Caco-2 (cell line): ENCODE measurements around the gene ZNF3. TPM values are rescaled to one million over a fixed set of nuclear protein-coding genes. Genes with fewer than 3 reads are reported as not detected.

Experiments
- BruUV-seq: library from RNA; stranded (reverse); fragments of 400-500 nt; replicated peaks from 2 replicates; lab custom pipeline; 2021; lab: Mats Ljungman, UMichigan
- CTCF ChIA-PET: fragments of 300-600 bp; sonication (Branson Sonifier 250); formaldehyde crosslinking; loops from one replicate; lab custom pipeline; 2022; ENCODE audit warnings: antibody characterized with exemption; lab: Charles Lee
- POLR2A ChIA-PET: fragments of 300-600 bp; sonication (Branson Sonifier 250); formaldehyde crosslinking; loops from one replicate; lab custom pipeline; 2022; ENCODE audit warnings: antibody characterized with exemption; lab: Charles Lee
- DNase-seq, 2 experiments: peaks; one replicate each; pipeline versions ENCODE4 v3.0.0 to v3.0.0-alpha.2; 2020 to 2022
- H3K27me3 ChIP-seq: replicated peaks from 2 replicates; pipeline ENCODE4 v1.6.0; 2011; ENCODE audit warnings: low read length; ENCODE audit not compliant: control insufficient read depth, insufficient read depth
- H3K36me3 ChIP-seq: 2 replicates; pipeline ENCODE4 v1.5.1; 2011; ENCODE audit warnings: low read length; ENCODE audit not compliant: control insufficient read depth, insufficient read depth
- H3K4me1 ChIP-seq: fragments of 250-450 bp; sonication (Bioruptor Pico); 2 replicates; pipeline ENCODE4 v1.5.1; 2020; ENCODE audit warnings: mild to moderate bottlenecking
- H3K4me3 ChIP-seq: 2 replicates; pipeline ENCODE4 v1.5.1; 2011; ENCODE audit warnings: low read depth, mild to moderate bottlenecking, control low read depth, low read length
- H3K9me3 ChIP-seq: fragments of 250-450 bp; sonication (Bioruptor Pico); 2 replicates; pipeline ENCODE4 v1.5.1; 2020; ENCODE audit warnings: mild to moderate bottlenecking, moderate library complexity
- H3K27ac Mint-ChIP-seq: one replicate; pipeline ENCODE4 v1.8.0; 2022; ENCODE audit warnings: mixed read lengths; ENCODE audit not compliant: unreplicated experiment
- H3K27me3 Mint-ChIP-seq: one replicate; pipeline ENCODE4 v1.8.0; 2022; ENCODE audit warnings: mixed read lengths; ENCODE audit not compliant: insufficient read depth, unreplicated experiment
- H3K36me3 Mint-ChIP-seq: one replicate; pipeline ENCODE4 v1.8.0; 2022; ENCODE audit warnings: mild to moderate bottlenecking, mixed read lengths; ENCODE audit not compliant: insufficient read depth, unreplicated experiment
- H3K4me1 Mint-ChIP-seq: one replicate; pipeline ENCODE4 v1.8.0; 2022; ENCODE audit warnings: low read depth, mixed read lengths; ENCODE audit not compliant: unreplicated experiment
- H3K4me3 Mint-ChIP-seq: one replicate; pipeline ENCODE4 v1.8.0; 2022; ENCODE audit warnings: mild to moderate bottlenecking, moderate library complexity, mixed read lengths; ENCODE audit not compliant: unreplicated experiment
- H3K9me3 Mint-ChIP-seq: one replicate; pipeline ENCODE4 v1.8.0; 2022; ENCODE audit warnings: mixed read lengths; ENCODE audit not compliant: unreplicated experiment
- CTCF ChIP-seq, 2 experiments: fragments of 200-600 bp in 1 of 2; IDR thresholded peaks; 1 replicate in 1 of 2; 2 replicates in 1 of 2; pipeline versions ENCODE4 v1.5.1 to v1.8.0; 2011 to 2022; ENCODE audit warnings: antibody characterized with exemption in 1 of 2, control low read depth in 1 of 2, inconsistent platforms in 1 of 2, low read depth in 1 of 2, low read length in 1 of 2, mild to moderate bottlenecking in 1 of 2, moderate library complexity in 1 of 2; ENCODE audit not compliant: insufficient read depth in 1 of 2, severe bottlenecking in 1 of 2, unreplicated experiment in 1 of 2
- intact Hi-C: fragments of 100-400 bp; cut with micrococcal nuclease; formaldehyde crosslinking; loops from one replicate; pipeline ENCODE4 v1.10.0; 2022; ENCODE audit not compliant: unreplicated experiment
- total RNA-seq: library from RNA; stranded (reverse); gene quantifications from 2 replicates; pipeline ENCODE4 v1.2.3, GENCODE V29; 2022

Gene ZNF3
- total RNA-seq, 1 experiment from 2014 or later = 37.8 TPM

DNA sequence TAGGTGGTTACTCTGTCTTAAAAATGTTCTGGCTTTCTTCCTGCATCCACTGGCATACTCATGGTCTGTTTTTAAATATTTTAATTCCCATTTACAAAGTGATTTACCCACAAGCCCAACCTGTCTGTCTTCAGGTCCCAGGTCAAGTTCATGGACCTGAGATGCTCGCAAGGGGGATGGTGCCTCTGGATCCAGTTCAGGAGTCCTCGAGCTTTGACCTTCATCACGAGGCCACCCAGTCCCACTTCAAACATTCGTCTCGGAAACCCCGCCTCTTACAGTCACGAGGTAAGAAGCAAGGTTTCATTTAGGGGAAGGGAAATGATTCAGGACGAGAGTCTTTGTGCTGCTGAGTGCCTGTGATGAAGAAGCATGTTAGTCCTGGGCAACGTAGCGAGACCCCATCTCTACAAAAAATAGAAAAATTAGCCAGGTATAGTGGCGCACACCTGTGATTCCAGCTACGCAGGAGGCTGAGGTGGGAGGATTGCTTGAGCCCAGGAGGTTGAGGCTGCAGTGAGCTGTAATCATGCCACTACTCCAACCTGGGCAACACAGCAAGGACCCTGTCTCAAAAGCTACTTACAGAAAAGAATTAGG, 57.4 kb downstream of the ZNF3 start:
- intact Hi-C loops = no loop called here
- no peak overlapping the region for H3K4me3 Mint-ChIP-seq
- H3K4me3 ChIP-seq = no peak overlapping the region
- no peak for TF ChIP-seq CTCF (IDR thresholded peaks at IDR 0.05; ENCODE audit: insufficient read depth in 1 of 2, low read depth in 1 of 2, low read length in 1 of 2, severe bottlenecking in 1 of 2, unreplicated experiment in 1 of 2)
- no peaks in the 10 kb centered on the region for H3K27me3 Mint-ChIP-seq
- H3K27ac Mint-ChIP-seq = no peak overlapping the region
- peaks cover 73% of the 10 kb centered on the region for H3K36me3 Mint-ChIP-seq
- CTCF ChIA-PET = no interaction called here
- no TSS peak for BruUV-seq
- peaks cover 2% of the 10 kb centered on the region for H3K36me3 ChIP-seq
- no peaks in the 10 kb centered on the region for H3K9me3 ChIP-seq
- peaks cover 13% of the 10 kb centered on the region for H3K4me1 Mint-ChIP-seq
- no peaks in the 10 kb centered on the region for H3K4me1 ChIP-seq
- POLR2A ChIA-PET = no interaction called here
- no peak for DNase-seq
- H3K27me3 ChIP-seq = no peaks in the 10 kb centered on the region
- no peaks in the 10 kb centered on the region for H3K9me3 Mint-ChIP-seq

- Histone ChIP-seq H3K36me3 (peaks cover 2% of the 10 kb centered on the region), H3K4me1 (no peaks in the 10 kb centered on the region), H3K27me3 (no peaks in the 10 kb centered on the region), H3K4me3 (no peak overlapping the region), H3K9me3 (no peaks in the 10 kb centered on the region)
- DNase-seq = no peak
- H3K27me3 Mint-ChIP-seq = no peaks in the 10 kb centered on the region
- peaks cover 13% of the 10 kb centered on the region for H3K4me1 Mint-ChIP-seq
- H3K27ac Mint-ChIP-seq = no peak overlapping the region
- ChIA-PET CTCF (interaction anchor here (0.7 kb wide), 1 partner anchor 1892 kb away, joined by 3 read pairs; no protein-coding TSS in a partner anchor), POLR2A (no interaction called here)
- no peaks in the 10 kb centered on the region for H3K9me3 Mint-ChIP-seq
- H3K4me3 Mint-ChIP-seq = no peak overlapping the region
- intact Hi-C loops = no loop called here
- BruUV-seq = no TSS peak
- TF ChIP-seq CTCF (IDR thresholded peaks at IDR 0.05; ENCODE audit: insufficient read depth in 1 of 2, low read depth in 1 of 2, low read length in 1 of 2, severe bottlenecking in 1 of 2, unreplicated experiment in 1 of 2) = no peak
- peaks cover 79% of the 10 kb centered on the region for H3K36me3 Mint-ChIP-seq
These were observed 58.0 kb downstream of the ZNF3 start for GRCh38 chr7:100023526-100023925.

DNA sequence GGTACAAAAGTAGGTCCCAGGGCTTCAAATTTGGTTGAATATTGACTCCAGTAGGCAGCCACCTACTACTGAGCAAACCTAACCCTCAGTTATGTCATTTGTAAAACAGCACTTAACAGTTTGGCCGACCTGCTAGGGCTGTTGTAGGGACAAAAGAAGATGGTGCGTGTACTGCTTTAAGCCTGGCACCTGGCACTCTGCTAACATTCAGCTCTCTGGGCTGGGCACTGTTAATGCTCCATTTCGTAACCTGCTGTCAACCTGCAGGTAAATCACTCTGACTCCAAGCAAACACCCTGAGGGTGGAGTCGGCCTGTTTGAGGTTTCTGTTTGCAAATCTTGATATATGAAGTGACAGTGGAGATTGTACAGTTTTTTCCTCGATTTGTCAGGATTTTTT, 58.9 kb downstream of the ZNF3 start:
- peak; percentile 64 to 71 for DNase-seq
- CTCF ChIA-PET = interaction anchor here (0.7 to 0.9 kb wide), 2 partner anchors 109 to 1891 kb away, joined by 3 read pairs; no protein-coding TSS in a partner anchor

More for the DNA sequence above, 58.9 kb downstream of the ZNF3 start:
- no peak overlapping the region for H3K4me3 Mint-ChIP-seq
- intact Hi-C loops = no loop called here
- Histone ChIP-seq H3K9me3 (no peaks in the 10 kb centered on the region), H3K27me3 (no peaks in the 10 kb centered on the region), H3K36me3 (peaks cover 2% of the 10 kb centered on the region; the same call in 1 of the 2 replicates), H3K4me1 (peaks cover 3% of the 10 kb centered on the region), H3K4me3 (no peak overlapping the region)
- POLR2A ChIA-PET = interaction anchor here (0.9 kb wide), 1 partner anchor 58 kb away, joined by 3 read pairs; no protein-coding TSS in a partner anchor
- peaks cover 13% of the 10 kb centered on the region for H3K4me1 Mint-ChIP-seq
- no peaks in the 10 kb centered on the region for H3K9me3 Mint-ChIP-seq
- no peaks in the 10 kb centered on the region for H3K27me3 Mint-ChIP-seq
- no peak for TF ChIP-seq CTCF (IDR thresholded peaks at IDR 0.05; ENCODE audit: insufficient read depth in 1 of 2, low read depth in 1 of 2, low read length in 1 of 2, severe bottlenecking in 1 of 2, unreplicated experiment in 1 of 2)
- BruUV-seq = no TSS peak
- no peak overlapping the region for H3K27ac Mint-ChIP-seq
- peaks cover 83% of the 10 kb centered on the region for H3K36me3 Mint-ChIP-seq
